ENCODE measurements around the gene PLXNA4. TPM values are rescaled to one million over a fixed set of nuclear protein-coding genes. Genes with fewer than 3 reads are reported as not detected.

The PLXNA4 gene
- total and polyA plus RNA-seq, 12 donors = 0.83 to 17.0 (median 11.5) TPM

GRCh38 chr7:132328047-132328620 lies 248.1 kb downstream of the PLXNA4 start:
- Histone ChIP-seq H3K4me3 (no peak overlapping the region), H3K36me3 (no peaks in the 10 kb centered on the region), H3K27ac (peak overlapping the region in 7 of 10 donors; percentile 11 to 64 (median 50)), H3K9me3 (no peaks in the 10 kb centered on the region), H3K27me3 (no peaks in the 10 kb centered on the region), H3K4me1 (peaks cover 0 to 29% (median 8%) of the 10 kb centered on the region in 9 donors)
- 53 to 54% methylated on average over 13 of the region's 13 CpGs for WGBS, 2 donors
- ATAC-seq = peak; percentile 32 to 90 (median 82)
- intact Hi-C loops (cut with DNase I) = loop anchor here in 7 of 10 donors (5.0 to 10.0 kb wide), 4 partner anchors 67 to 177 kb away; no protein-coding TSS in a partner anchor
- DNase-seq = peak; percentile 17 to 20
- TF ChIP-seq CTCF (IDR thresholded peaks at IDR 0.05) = no peak

- Histone ChIP-seq H3K27ac (no peak overlapping the region), H3K27me3 (no peaks in the 10 kb centered on the region), H3K9me3 (no peaks in the 10 kb centered on the region), H3K36me3 (no peaks in the 10 kb centered on the region), H3K4me1 (peaks cover 0 to 29% (median 8%) of the 10 kb centered on the region in 9 donors), H3K4me3 (no peak overlapping the region)
- WGBS, 2 donors = 93 to 94% methylated on average over 1 of the region's 1 CpG
- TF ChIP-seq CTCF (IDR thresholded peaks at IDR 0.05) = no peak
- DNase-seq (no peak), ATAC-seq (no peak)
- intact Hi-C loops (cut with DNase I) = loop anchor here in 7 of 10 donors (5.0 to 10.0 kb wide), 4 partner anchors 68 to 178 kb away; no protein-coding TSS in a partner anchor
These were observed 249.2 kb downstream of the PLXNA4 start for GRCh38 chr7:132326878-132327589.

GRCh38 chr7:132322970-132323369 lies 253.3 kb downstream of the PLXNA4 start:
- DNase-seq (no peak), ATAC-seq (no peak)
- Histone ChIP-seq H3K9me3 (no peaks in the 10 kb centered on the region), H3K27ac (no peak overlapping the region), H3K27me3 (peaks cover 0 to 12% (median 0%) of the 10 kb centered on the region in 7 donors), H3K4me3 (no peak overlapping the region), H3K4me1 (peaks cover 0 to 19% (median 9%) of the 10 kb centered on the region in 9 donors), H3K36me3 (no peaks in the 10 kb centered on the region)
- TF ChIP-seq CTCF (IDR thresholded peaks at IDR 0.05) = no peak
- WGBS, 2 donors = 51 to 58% methylated on average over 3 of the region's 3 CpGs
- intact Hi-C loops (cut with DNase I) = loop anchor here in 7 of 10 donors (5.0 to 10.0 kb wide), 4 partner anchors 72 to 182 kb away; no protein-coding TSS in a partner anchor

GRCh38 chr7:132321387-132321786 lies 254.9 kb downstream of the PLXNA4 start:
- H3K36me3 ChIP-seq = no peaks in the 10 kb centered on the region
- no peak overlapping the region for H3K4me3 ChIP-seq
- no peaks in the 10 kb centered on the region for H3K9me3 ChIP-seq
- WGBS, 2 donors = 57 to 64% methylated on average over 6 of the region's 6 CpGs
- peaks cover 0 to 14% (median 9%) of the 10 kb centered on the region in 9 donors for H3K4me1 ChIP-seq
- peak in 1 of 9 donors; percentile 19 for TF ChIP-seq CTCF (IDR thresholded peaks at IDR 0.05)
- peaks cover 0 to 12% (median 0%) of the 10 kb centered on the region in 7 donors for H3K27me3 ChIP-seq
- intact Hi-C loops (cut with DNase I) = loop anchor here in 7 of 10 donors (5.0 to 10.0 kb wide), 4 partner anchors 73 to 183 kb away; no protein-coding TSS in a partner anchor
- DNase-seq (no peak), ATAC-seq (peak in 2 of 8 donors; percentile 4 to 13)
- H3K27ac ChIP-seq = no peak overlapping the region

Data from heart right ventricle (tissue), 16 donors.